Activated CD4-positive, alpha-beta T cell treated with anti-CD3 and anti-CD28 coated beads, Interleukin-2, amount 10 ng/mL, durations not matched to agents 24 days and 14 days (primary cell): Measurements from ENCODE around the gene ARHGEF40. TPM values are rescaled to one million over a fixed set of nuclear protein-coding genes. Genes with fewer than 3 reads are reported as not detected.
A peak's percentile ranks its signal among the peaks of the same experiment; 100 is the strongest.

Experiments
- DNase-seq: peaks from one replicate; pipeline ENCODE4 v3.0.0; 2022
- H3K27ac Mint-ChIP-seq: one replicate; pipeline ENCODE4 v1.8.0; 2022; ENCODE audit warnings: mild to moderate bottlenecking, mixed read lengths
- H3K27me3 Mint-ChIP-seq: one replicate; pipeline ENCODE4 v1.8.0; 2022; ENCODE audit warnings: mixed read lengths
- H3K36me3 Mint-ChIP-seq: one replicate; pipeline ENCODE4 v1.8.0; 2022; ENCODE audit warnings: low read depth, mild to moderate bottlenecking, mixed read lengths
- H3K4me1 Mint-ChIP-seq: one replicate; pipeline ENCODE4 v1.8.0; 2021; ENCODE audit warnings: mixed read lengths
- H3K4me3 Mint-ChIP-seq: one replicate; pipeline ENCODE4 v1.8.0; 2022; ENCODE audit warnings: mild to moderate bottlenecking, moderate library complexity, mixed read lengths
- H3K9me3 Mint-ChIP-seq: one replicate; pipeline ENCODE4 v1.8.0; 2021; ENCODE audit warnings: mixed read lengths
- intact Hi-C: fragments of 100-400 bp; cut with micrococcal nuclease; formaldehyde crosslinking; loops from one replicate; pipeline ENCODE4 v1.15.1; 2023
- total RNA-seq: library from RNA; stranded (reverse); gene quantifications from 2 replicates; pipeline ENCODE4 v1.2.3, GENCODE V29; 2022

ARHGEF40 gene
- total RNA-seq, result not detected in 2 replicates

- Mint-ChIP-seq H3K4me1 (peaks cover 33% of the 10 kb centered on the region), H3K27me3 (peaks cover 79% of the 10 kb centered on the region), H3K4me3 (peak within 1 kb of the TSS; percentile 77), H3K9me3 (no peaks in the 10 kb centered on the region), H3K36me3 (peaks cover 1% of the 10 kb centered on the region), H3K27ac (no peak within 1 kb of the TSS)
- DNase-seq, result peak; percentile 71
- intact Hi-C loops, result no loop called here
Measured at GRCh38 chr14:21070083-21070609, at the start of gene ARHGEF40. TSS of gene ARHGEF40 (plus strand) at chr14:21070304. CDS start at chr14:21070397, 93 bp downstream.

GRCh38 chr14:21020977-21021545, 49.0 kb upstream of the ARHGEF40 start:
- no peak overlapping the region for H3K27ac Mint-ChIP-seq
- no peaks in the 10 kb centered on the region for H3K9me3 Mint-ChIP-seq
- no peak overlapping the region for H3K4me3 Mint-ChIP-seq
- no peaks in the 10 kb centered on the region for H3K36me3 Mint-ChIP-seq
- H3K4me1 Mint-ChIP-seq, result peaks cover 15% of the 10 kb centered on the region
- peaks cover 41% of the 10 kb centered on the region for H3K27me3 Mint-ChIP-seq
- intact Hi-C loops, result no loop called here
- DNase-seq, result no peak

GRCh38 chr14:21022686-21023085, 47.4 kb upstream of the ARHGEF40 start:
- DNase-seq, result no peak
- Mint-ChIP-seq H3K4me1 (peaks cover 15% of the 10 kb centered on the region), H3K27ac (no peak overlapping the region), H3K36me3 (no peaks in the 10 kb centered on the region), H3K9me3 (no peaks in the 10 kb centered on the region), H3K27me3 (peaks cover 46% of the 10 kb centered on the region), H3K4me3 (no peak overlapping the region)
- intact Hi-C loops, result no loop called here

- no peak for DNase-seq
- peaks cover 46% of the 10 kb centered on the region for H3K27me3 Mint-ChIP-seq
- no peaks in the 10 kb centered on the region for H3K36me3 Mint-ChIP-seq
- H3K9me3 Mint-ChIP-seq, result no peaks in the 10 kb centered on the region
- H3K4me1 Mint-ChIP-seq, result peaks cover 15% of the 10 kb centered on the region
- no peak overlapping the region for H3K4me3 Mint-ChIP-seq
- H3K27ac Mint-ChIP-seq, result no peak overlapping the region
- intact Hi-C loops, result no loop called here
Measured at GRCh38 chr14:21023174-21023573, 46.9 kb upstream of the ARHGEF40 start.

GRCh38 chr14:21023817-21024584, 46.1 kb upstream of the ARHGEF40 start:
- DNase-seq, result peak; percentile 66
- Mint-ChIP-seq H3K9me3 (no peaks in the 10 kb centered on the region), H3K27ac (no peak overlapping the region), H3K4me1 (peaks cover 15% of the 10 kb centered on the region), H3K4me3 (peak overlapping the region; percentile 81), H3K27me3 (peaks cover 46% of the 10 kb centered on the region), H3K36me3 (no peaks in the 10 kb centered on the region)
- intact Hi-C loops, result no loop called here

- intact Hi-C loops, result loop anchor here (5.0 kb wide), 1 partner anchor 43 kb away; no protein-coding TSS in a partner anchor
- DNase-seq, result peak; percentile 90
- Mint-ChIP-seq H3K36me3 (no peaks in the 10 kb centered on the region), H3K27ac (no peak within 1 kb of the TSS), H3K27me3 (peaks cover 44% of the 10 kb centered on the region), H3K9me3 (no peaks in the 10 kb centered on the region), H3K4me1 (peaks cover 15% of the 10 kb centered on the region), H3K4me3 (peak within 1 kb of the TSS; percentile 82)
Measured at GRCh38 chr14:21024585-21025370, 45.3 kb upstream of the ARHGEF40 start, which contains the start of gene NDRG2. TSS of gene NDRG2 (minus strand) at chr14:21025061. CDS start at chr14:21023315, 1,746 bp downstream.

- Mint-ChIP-seq H3K27me3 (peaks cover 44% of the 10 kb centered on the region), H3K27ac (no peak overlapping the region), H3K4me1 (peaks cover 15% of the 10 kb centered on the region), H3K36me3 (no peaks in the 10 kb centered on the region), H3K4me3 (peak overlapping the region; percentile 82), H3K9me3 (no peaks in the 10 kb centered on the region)
- intact Hi-C loops, result loop anchor here (5.0 kb wide), 1 partner anchor 42 kb away; no protein-coding TSS in a partner anchor
- no peak for DNase-seq
Measured at GRCh38 chr14:21025371-21026273, 44.5 kb upstream of the ARHGEF40 start.

- intact Hi-C loops, result loop anchor here (5.0 kb wide), 1 partner anchor 41 kb away; no protein-coding TSS in a partner anchor
- H3K36me3 Mint-ChIP-seq, result no peaks in the 10 kb centered on the region
- no peak for DNase-seq
- peak overlapping the region; percentile 36 for H3K4me3 Mint-ChIP-seq
- peaks cover 43% of the 10 kb centered on the region for H3K27me3 Mint-ChIP-seq
- H3K9me3 Mint-ChIP-seq, result no peaks in the 10 kb centered on the region
- H3K27ac Mint-ChIP-seq, result no peak overlapping the region
- H3K4me1 Mint-ChIP-seq, result peaks cover 15% of the 10 kb centered on the region
Measured at GRCh38 chr14:21026274-21026987, 43.7 kb upstream of the ARHGEF40 start.

GRCh38 chr14:21026988-21027315, 43.2 kb upstream of the ARHGEF40 start:
- no peak for DNase-seq
- H3K4me1 Mint-ChIP-seq, result peaks cover 15% of the 10 kb centered on the region
- H3K27ac Mint-ChIP-seq, result no peak overlapping the region
- H3K9me3 Mint-ChIP-seq, result no peaks in the 10 kb centered on the region
- no peaks in the 10 kb centered on the region for H3K36me3 Mint-ChIP-seq
- intact Hi-C loops, result loop anchor here (5.0 kb wide), 1 partner anchor 40 kb away; no protein-coding TSS in a partner anchor
- peaks cover 44% of the 10 kb centered on the region for H3K27me3 Mint-ChIP-seq
- H3K4me3 Mint-ChIP-seq, result no peak overlapping the region

GRCh38 chr14:21029917-21030316, 40.2 kb upstream of the ARHGEF40 start, which contains the start of gene TPPP2:
TSS of gene TPPP2 (plus strand) at chr14:21030217. CDS start at chr14:21030582, 365 bp downstream.
- H3K4me3 Mint-ChIP-seq, result no peak within 1 kb of the TSS
- H3K27ac Mint-ChIP-seq, result no peak within 1 kb of the TSS
- H3K9me3 Mint-ChIP-seq, result no peaks in the 10 kb centered on the region
- no peak for DNase-seq
- H3K36me3 Mint-ChIP-seq, result no peaks in the 10 kb centered on the region
- intact Hi-C loops, result loop anchor here (5.0 kb wide), 1 partner anchor 37 kb away; no protein-coding TSS in a partner anchor
- H3K4me1 Mint-ChIP-seq, result peaks cover 3% of the 10 kb centered on the region
- peaks cover 23% of the 10 kb centered on the region for H3K27me3 Mint-ChIP-seq

GRCh38 chr14:21030531-21030930, 39.6 kb upstream of the ARHGEF40 start:
- Mint-ChIP-seq H3K36me3 (no peaks in the 10 kb centered on the region), H3K4me3 (no peak overlapping the region), H3K9me3 (no peaks in the 10 kb centered on the region), H3K4me1 (no peaks in the 10 kb centered on the region), H3K27ac (no peak overlapping the region), H3K27me3 (peaks cover 22% of the 10 kb centered on the region)
- intact Hi-C loops, result no loop called here
- DNase-seq, result no peak

- intact Hi-C loops, result no loop called here
- no peaks in the 10 kb centered on the region for H3K36me3 Mint-ChIP-seq
- DNase-seq, result no peak
- H3K9me3 Mint-ChIP-seq, result no peaks in the 10 kb centered on the region
- no peaks in the 10 kb centered on the region for H3K4me1 Mint-ChIP-seq
- no peak overlapping the region for H3K27ac Mint-ChIP-seq
- no peak overlapping the region for H3K4me3 Mint-ChIP-seq
- H3K27me3 Mint-ChIP-seq, result peaks cover 15% of the 10 kb centered on the region
Measured at GRCh38 chr14:21032326-21033132, 37.6 kb upstream of the ARHGEF40 start.
